ENCODE measurements around the gene ASIC2.
A peak's percentile ranks its signal among the peaks of the same experiment; 100 is the strongest.

Gene ASIC2

GRCh38 chr17:33169580-33170285 is 123.4 kb downstream of the ASIC2 start:
- Histone ChIP-seq H3K4ac (ENCODE audit: low read length) (no peak overlapping the region), H3K27me3 (ENCODE audit: control insufficient read depth in 3 of 3, insufficient read depth in 3 of 3, low read depth in 1 of 3, low read length in 3 of 3) (no peaks in the 10 kb centered on the region), H3K36me3 (replicated peaks in 1 of 2; ENCODE audit: control insufficient read depth in 2 of 2, insufficient read depth in 2 of 2, low read length in 2 of 2) (no peaks in the 10 kb centered on the region), H3K27ac (replicated peaks; ENCODE audit: low read length) (no peak overlapping the region), H3K4me1 (ENCODE audit: control insufficient read depth in 2 of 2, insufficient read depth in 1 of 2, low read depth in 1 of 2, low read length in 2 of 2) (no peaks in the 10 kb centered on the region), H2BK15ac (ENCODE audit: low read length) (no peak overlapping the region), H2BK120ac (ENCODE audit: low read depth, low read length) (no peak overlapping the region), H3K9ac (ENCODE audit: low read depth, low read length, poor library complexity) (no peak overlapping the region), H2BK12ac (ENCODE audit: low read length) (no peak overlapping the region), H3K4me3 (ENCODE audit: low read length in 2 of 2) (no peak overlapping the region), H3K23ac (ENCODE audit: low read depth, low read length, poor library complexity) (no peak overlapping the region), H3K9me3 (replicated peaks in 1 of 2; ENCODE audit: control insufficient read depth in 2 of 2, insufficient read depth in 1 of 2, low read depth in 1 of 2, low read length in 2 of 2) (no peaks in the 10 kb centered on the region), H3K4me2 (ENCODE audit: insufficient read depth, low read length, poor library complexity, severe bottlenecking) (no peak overlapping the region), H2BK5ac (ENCODE audit: low read length) (no peak overlapping the region), H2AFZ (ENCODE audit: low read length) (no peak overlapping the region), H3K14ac (ENCODE audit: low read length) (no peak overlapping the region), H4K91ac (ENCODE audit: low read depth, low read length, poor library complexity) (no peak overlapping the region), H4K8ac (ENCODE audit: low read depth, low read length) (no peak overlapping the region), H3K18ac (ENCODE audit: low read length) (no peak overlapping the region), H2AK5ac (ENCODE audit: low read depth, low read length) (no peak overlapping the region), H3K79me1 (ENCODE audit: low read depth, low read length) (no peaks in the 10 kb centered on the region)
- no CpG with 5 or more reads among the region's 6 CpGs for WGBS, 2 donors (ENCODE audit: extremely low coverage in 2 of 2, insufficient read length in 2 of 2, insufficient replicate concordance in 1 of 2)
- DNase-seq (ENCODE audit: low spot score) = no peak

DNA sequence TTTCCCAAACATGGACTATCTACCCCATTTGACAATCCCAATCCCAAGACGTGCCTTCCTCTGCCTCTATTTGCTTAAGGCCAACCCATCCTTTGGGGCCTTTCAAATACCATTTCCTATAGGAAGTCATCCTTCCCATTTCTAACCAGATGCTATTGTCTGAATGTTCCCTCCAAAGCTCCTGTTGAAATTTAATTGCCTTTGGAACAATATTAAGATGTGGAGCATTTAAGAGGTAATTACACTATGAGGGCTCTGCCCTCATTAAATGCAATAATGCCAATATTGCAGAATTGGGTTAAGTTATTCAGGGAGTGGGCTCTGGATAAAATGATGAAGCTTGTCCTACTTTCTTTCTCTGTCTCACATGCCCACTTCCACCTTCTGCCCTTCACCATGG is 125.4 kb downstream of the ASIC2 start:
- no peak overlapping the region for H3K23ac ChIP-seq (ENCODE audit: low read depth, low read length, poor library complexity)
- no peak overlapping the region for H2BK12ac ChIP-seq (ENCODE audit: low read length)
- no peak overlapping the region for H3K27ac ChIP-seq (replicated peaks; ENCODE audit: low read length)
- no peaks in the 10 kb centered on the region for H3K36me3 ChIP-seq (replicated peaks in 1 of 2; ENCODE audit: control insufficient read depth in 2 of 2, insufficient read depth in 2 of 2, low read length in 2 of 2)
- H2AK5ac ChIP-seq (ENCODE audit: low read depth, low read length) = no peak overlapping the region
- no peak overlapping the region for H3K14ac ChIP-seq (ENCODE audit: low read length)
- H3K4me2 ChIP-seq (ENCODE audit: insufficient read depth, low read length, poor library complexity, severe bottlenecking) = no peak overlapping the region
- no peak overlapping the region for H3K4ac ChIP-seq (ENCODE audit: low read length)
- no peak overlapping the region for H4K8ac ChIP-seq (ENCODE audit: low read depth, low read length)
- no peak overlapping the region for H2BK120ac ChIP-seq (ENCODE audit: low read depth, low read length)
- H2BK15ac ChIP-seq (ENCODE audit: low read length) = no peak overlapping the region
- H2BK5ac ChIP-seq (ENCODE audit: low read length) = no peak overlapping the region
- no peak overlapping the region for H3K4me3 ChIP-seq (ENCODE audit: low read length in 2 of 2)
- H3K9ac ChIP-seq (ENCODE audit: low read depth, low read length, poor library complexity) = no peak overlapping the region
- no peak for DNase-seq (ENCODE audit: low spot score)
- no peaks in the 10 kb centered on the region for H3K79me1 ChIP-seq (ENCODE audit: low read depth, low read length)
- no peaks in the 10 kb centered on the region for H3K4me1 ChIP-seq (ENCODE audit: control insufficient read depth in 2 of 2, insufficient read depth in 1 of 2, low read depth in 1 of 2, low read length in 2 of 2)
- H2AFZ ChIP-seq (ENCODE audit: low read length) = no peak overlapping the region
- no peaks in the 10 kb centered on the region for H3K9me3 ChIP-seq (replicated peaks in 1 of 2; ENCODE audit: control insufficient read depth in 2 of 2, insufficient read depth in 1 of 2, low read depth in 1 of 2, low read length in 2 of 2)
- WGBS, 2 donors (ENCODE audit: extremely low coverage in 2 of 2, insufficient read length in 2 of 2, insufficient replicate concordance in 1 of 2) = no CpG with 5 or more reads among the region's 1 CpG
- no peak overlapping the region for H3K18ac ChIP-seq (ENCODE audit: low read length)
- H3K27me3 ChIP-seq (ENCODE audit: control insufficient read depth in 3 of 3, insufficient read depth in 3 of 3, low read depth in 1 of 3, low read length in 3 of 3) = no peaks in the 10 kb centered on the region
- no peak overlapping the region for H4K91ac ChIP-seq (ENCODE audit: low read depth, low read length, poor library complexity)

- Histone ChIP-seq H3K79me1 (ENCODE audit: low read depth, low read length) (no peaks in the 10 kb centered on the region), H2BK12ac (ENCODE audit: low read length) (no peak overlapping the region), H3K27me3 (ENCODE audit: control insufficient read depth in 3 of 3, insufficient read depth in 3 of 3, low read depth in 1 of 3, low read length in 3 of 3) (no peaks in the 10 kb centered on the region), H3K4me3 (ENCODE audit: low read length in 2 of 2) (no peak overlapping the region), H2AK5ac (ENCODE audit: low read depth, low read length) (no peak overlapping the region), H4K8ac (ENCODE audit: low read depth, low read length) (no peak overlapping the region), H3K4me1 (ENCODE audit: control insufficient read depth in 2 of 2, insufficient read depth in 1 of 2, low read depth in 1 of 2, low read length in 2 of 2) (peaks cover 0 to 3% of the 10 kb centered on the region in 2 donors), H3K4ac (ENCODE audit: low read length) (no peak overlapping the region), H3K9me3 (replicated peaks in 1 of 2; ENCODE audit: control insufficient read depth in 2 of 2, insufficient read depth in 1 of 2, low read depth in 1 of 2, low read length in 2 of 2) (no peaks in the 10 kb centered on the region), H3K14ac (ENCODE audit: low read length) (peak overlapping the region; percentile 43), H3K4me2 (ENCODE audit: insufficient read depth, low read length, poor library complexity, severe bottlenecking) (no peak overlapping the region), H2BK5ac (ENCODE audit: low read length) (no peak overlapping the region), H3K36me3 (replicated peaks in 1 of 2; ENCODE audit: control insufficient read depth in 2 of 2, insufficient read depth in 2 of 2, low read length in 2 of 2) (no peaks in the 10 kb centered on the region), H3K23ac (ENCODE audit: low read depth, low read length, poor library complexity) (no peak overlapping the region), H2BK15ac (ENCODE audit: low read length) (no peak overlapping the region), H2AFZ (ENCODE audit: low read length) (no peak overlapping the region), H3K27ac (replicated peaks; ENCODE audit: low read length) (no peak overlapping the region), H3K18ac (ENCODE audit: low read length) (no peak overlapping the region), H4K91ac (ENCODE audit: low read depth, low read length, poor library complexity) (no peak overlapping the region), H3K9ac (ENCODE audit: low read depth, low read length, poor library complexity) (no peak overlapping the region), H2BK120ac (ENCODE audit: low read depth, low read length) (no peak overlapping the region)
- DNase-seq (ENCODE audit: low spot score) = no peak
- no CpG with 5 or more reads among the region's 5 CpGs for WGBS, 2 donors (ENCODE audit: extremely low coverage in 2 of 2, insufficient read length in 2 of 2, insufficient replicate concordance in 1 of 2)
Observed at GRCh38 chr17:33166472-33166871, 126.6 kb downstream of the ASIC2 start.

- Histone ChIP-seq H3K4me2 (ENCODE audit: insufficient read depth, low read length, poor library complexity, severe bottlenecking) (no peak overlapping the region), H3K4ac (ENCODE audit: low read length) (no peak overlapping the region), H3K23ac (ENCODE audit: low read depth, low read length, poor library complexity) (no peak overlapping the region), H3K79me1 (ENCODE audit: low read depth, low read length) (no peaks in the 10 kb centered on the region), H3K4me3 (ENCODE audit: low read length in 2 of 2) (no peak overlapping the region), H3K27me3 (ENCODE audit: control insufficient read depth in 3 of 3, insufficient read depth in 3 of 3, low read depth in 1 of 3, low read length in 3 of 3) (no peaks in the 10 kb centered on the region), H4K8ac (ENCODE audit: low read depth, low read length) (no peak overlapping the region), H3K36me3 (replicated peaks in 1 of 2; ENCODE audit: control insufficient read depth in 2 of 2, insufficient read depth in 2 of 2, low read length in 2 of 2) (no peaks in the 10 kb centered on the region), H2BK15ac (ENCODE audit: low read length) (no peak overlapping the region), H2AFZ (ENCODE audit: low read length) (no peak overlapping the region), H3K9me3 (replicated peaks in 1 of 2; ENCODE audit: control insufficient read depth in 2 of 2, insufficient read depth in 1 of 2, low read depth in 1 of 2, low read length in 2 of 2) (no peaks in the 10 kb centered on the region), H3K9ac (ENCODE audit: low read depth, low read length, poor library complexity) (no peak overlapping the region), H2BK5ac (ENCODE audit: low read length) (no peak overlapping the region), H4K91ac (ENCODE audit: low read depth, low read length, poor library complexity) (no peak overlapping the region), H3K4me1 (ENCODE audit: control insufficient read depth in 2 of 2, insufficient read depth in 1 of 2, low read depth in 1 of 2, low read length in 2 of 2) (peaks cover 0 to 6% of the 10 kb centered on the region in 2 donors), H2AK5ac (ENCODE audit: low read depth, low read length) (no peak overlapping the region), H3K18ac (ENCODE audit: low read length) (no peak overlapping the region), H3K27ac (replicated peaks; ENCODE audit: low read length) (no peak overlapping the region), H2BK12ac (ENCODE audit: low read length) (no peak overlapping the region), H3K14ac (ENCODE audit: low read length) (no peak overlapping the region), H2BK120ac (ENCODE audit: low read depth, low read length) (no peak overlapping the region)
- DNase-seq (ENCODE audit: low spot score) = no peak
- no CpG with 5 or more reads among the region's 8 CpGs for WGBS, 2 donors (ENCODE audit: extremely low coverage in 2 of 2, insufficient read length in 2 of 2, insufficient replicate concordance in 1 of 2)
Observed at GRCh38 chr17:33164169-33164881, 128.8 kb downstream of the ASIC2 start.

Data from neuronal stem cell (in vitro differentiated cells).